Medulla oblongata (tissue), 1 donor: ENCODE data around the gene PDGFB.

Source experiments
- DNase-seq: peaks from one replicate; pipeline ENCODE4 v3.0.0-alpha.2; 2015; ENCODE audit errors: extremely low spot score

Gene PDGFB

GRCh38 chr22:39176143-39176713, 68.6 kb downstream of the PDGFB start:
- DNase-seq: no peak

GRCh38 chr22:39175353-39176142, 69.2 kb downstream of the PDGFB start:
- DNase-seq: no peak

- DNase-seq: peak; percentile 45
Observed at GRCh38 chr22:39174498-39175352, 70.1 kb downstream of the PDGFB start.

GRCh38 chr22:39173787-39174497, 70.8 kb downstream of the PDGFB start:
- no peak for DNase-seq
